Neuronal stem cell (in vitro differentiated cells): ENCODE results near the gene ABLIM1.

Experiments
- DNase-seq: peaks from one replicate; pipeline ENCODE4 v3.0.0-alpha.2; 2013; ENCODE audit warnings: low spot score
- H2AFZ ChIP-seq: one replicate; pipeline ENCODE4 v1.6.1; 2013; ENCODE audit warnings: mild to moderate bottlenecking, low read length, inconsistent platforms
- H2AK5ac ChIP-seq: 2 replicates; pipeline ENCODE4 v1.6.1; 2013; ENCODE audit warnings: low read depth, mild to moderate bottlenecking, inconsistent platforms, low read length, moderate library complexity, mixed read lengths
- H2BK120ac ChIP-seq: 2 replicates; pipeline ENCODE4 v1.6.1; 2013; ENCODE audit warnings: low read depth, mild to moderate bottlenecking, inconsistent platforms, low read length, moderate library complexity, mixed read lengths
- H2BK12ac ChIP-seq: one replicate; pipeline ENCODE4 v1.6.1; 2013; ENCODE audit warnings: low read length, inconsistent platforms
- H2BK15ac ChIP-seq: 2 replicates; pipeline ENCODE4 v1.6.1; 2013; ENCODE audit warnings: mild to moderate bottlenecking, low read length, inconsistent platforms, mixed read lengths
- H2BK5ac ChIP-seq: one replicate; pipeline ENCODE4 v1.6.1; 2013; ENCODE audit warnings: inconsistent platforms, mild to moderate bottlenecking, low read length, moderate library complexity
- H3K14ac ChIP-seq: one replicate; pipeline ENCODE4 v1.6.1; 2013; ENCODE audit warnings: low read length, inconsistent platforms
- H3K18ac ChIP-seq: 2 replicates; pipeline ENCODE4 v1.6.1; 2013; ENCODE audit warnings: low read length, inconsistent platforms
- H3K23ac ChIP-seq: 2 replicates; pipeline ENCODE4 v1.6.1; 2013; ENCODE audit warnings: low read depth, mild to moderate bottlenecking, mixed read lengths, low read length, inconsistent platforms; ENCODE audit not compliant: poor library complexity
- H3K27ac ChIP-seq: replicated peaks from 3 replicates; pipeline ENCODE4 v1.5.1; 2013; ENCODE audit warnings: low read length, inconsistent platforms
- H3K27me3 ChIP-seq, 3 experiments: 2 replicates each; pipeline ENCODE4 v1.6.1; 2013; ENCODE audit warnings: low read length in 3 of 3, mild to moderate bottlenecking in 2 of 3, inconsistent platforms in 1 of 3, low read depth in 1 of 3, mixed read lengths in 1 of 3, moderate library complexity in 1 of 3; ENCODE audit not compliant: control insufficient read depth in 3 of 3, insufficient read depth in 3 of 3
- H3K36me3 ChIP-seq, 2 donors: replicated peaks in 1 of 2; 2 replicates each; pipeline ENCODE4 v1.6.1; 2013; ENCODE audit warnings: low read length in 2 of 2; ENCODE audit not compliant: control insufficient read depth in 2 of 2, insufficient read depth in 2 of 2
- H3K4ac ChIP-seq: 2 replicates; pipeline ENCODE4 v1.6.1; 2013; ENCODE audit warnings: inconsistent platforms, mild to moderate bottlenecking, low read length, moderate library complexity
- H3K4me1 ChIP-seq, 2 donors: 1 replicate in 1 of 2; 2 replicates in 1 of 2; pipeline ENCODE4 v1.6.1; 2013; ENCODE audit warnings: low read length in 2 of 2, low read depth in 1 of 2; ENCODE audit not compliant: control insufficient read depth in 2 of 2, insufficient read depth in 1 of 2
- H3K4me2 ChIP-seq: one replicate; pipeline ENCODE4 v1.6.1; 2013; ENCODE audit warnings: mild to moderate bottlenecking, low read length, inconsistent platforms; ENCODE audit not compliant: insufficient read depth, poor library complexity, severe bottlenecking
- H3K4me3 ChIP-seq, 2 donors: 2 replicates each; pipeline ENCODE4 v1.5.1; 2013; ENCODE audit warnings: low read length in 2 of 2, mild to moderate bottlenecking in 2 of 2, inconsistent platforms in 1 of 2, moderate library complexity in 1 of 2
- H3K79me1 ChIP-seq: one replicate; pipeline ENCODE4 v1.6.1; 2013; ENCODE audit warnings: low read depth, mild to moderate bottlenecking, inconsistent platforms, low read length, moderate library complexity
- H3K9ac ChIP-seq: one replicate; pipeline ENCODE4 v1.6.1; 2013; ENCODE audit warnings: mild to moderate bottlenecking, low read depth, low read length, inconsistent platforms; ENCODE audit not compliant: poor library complexity
- H3K9me3 ChIP-seq, 2 donors: replicated peaks in 1 of 2; 2 replicates each; pipeline versions ENCODE3 to v1.6.1; 2013; ENCODE audit warnings: low read length in 2 of 2, mild to moderate bottlenecking in 2 of 2, inconsistent platforms in 1 of 2, low read depth in 1 of 2, mixed read lengths in 1 of 2, moderate library complexity in 1 of 2; ENCODE audit not compliant: control insufficient read depth in 2 of 2, insufficient read depth in 1 of 2
- H4K8ac ChIP-seq: one replicate; pipeline ENCODE4 v1.6.1; 2013; ENCODE audit warnings: low read depth, mild to moderate bottlenecking, inconsistent platforms, low read length, moderate library complexity
- H4K91ac ChIP-seq: one replicate; pipeline ENCODE4 v1.6.1; 2013; ENCODE audit warnings: low read length, low read depth, mild to moderate bottlenecking, inconsistent platforms; ENCODE audit not compliant: poor library complexity
- WGBS, 2 donors: extraction: QIAGEN DNeasy Blood & Tissue Kit; methylation state at CpG; one replicate each; pipeline ENCODE4 v1.1.7; 2013; ENCODE audit warnings: missing lambda C conversion rate in 2 of 2, mixed read lengths in 1 of 2; ENCODE audit not compliant: insufficient read length in 2 of 2, insufficient replicate concordance in 1 of 2; ENCODE audit errors: extremely low coverage in 2 of 2; 5-methylcytosine and 5-hydroxymethylcytosine counted together

ABLIM1 gene

DNA sequence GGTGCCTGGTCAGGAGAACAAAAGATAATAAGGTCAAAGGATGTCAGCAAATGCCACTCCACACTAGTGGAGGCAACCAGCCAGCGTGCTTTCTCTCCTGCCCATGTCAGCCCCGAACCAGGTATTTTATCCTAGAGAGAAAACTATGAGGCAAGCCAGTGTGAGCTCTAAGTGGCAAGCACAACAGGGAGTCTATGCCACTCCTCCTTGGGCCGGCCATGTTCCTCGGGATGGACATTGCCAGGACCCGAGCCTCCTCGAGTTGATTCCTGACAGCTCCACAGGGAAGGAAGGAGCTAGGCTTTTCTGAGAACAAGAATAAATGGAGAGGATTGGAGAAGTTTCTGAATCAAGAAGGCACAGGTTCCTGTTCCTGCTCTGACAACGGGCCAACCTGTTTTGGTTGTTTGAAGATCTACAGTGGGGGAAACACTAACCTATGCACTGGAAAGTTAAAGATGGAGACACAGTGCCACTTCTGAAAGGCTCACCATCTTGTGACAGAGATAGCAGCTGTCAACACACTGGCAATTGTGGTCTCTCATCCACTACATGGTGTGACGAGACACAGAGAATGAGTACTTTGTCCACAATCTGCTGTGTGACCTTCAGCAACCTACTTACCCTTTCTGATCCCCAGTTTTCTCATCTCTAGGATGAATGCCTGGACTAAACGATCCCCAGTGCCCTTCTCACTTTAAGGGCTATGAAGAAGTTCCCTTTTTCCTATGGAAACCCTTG, 28.8 kb downstream of the ABLIM1 start:
- Histone ChIP-seq H3K14ac (no peak overlapping the region), H2BK5ac (no peak overlapping the region), H3K4ac (no peak overlapping the region), H2BK12ac (no peak overlapping the region), H4K8ac (no peak overlapping the region), H2AFZ (no peak overlapping the region), H3K36me3 (no peaks in the 10 kb centered on the region), H3K4me3 (no peak overlapping the region), H3K27ac (no peak overlapping the region), H3K4me1 (peaks cover 12 to 18% of the 10 kb centered on the region in 2 donors), H2BK15ac (no peak overlapping the region), H3K4me2 (no peak overlapping the region), H2BK120ac (no peak overlapping the region), H3K23ac (no peak overlapping the region), H3K27me3 (peaks cover 0 to 48% (median 8%) of the 10 kb centered on the region in 3 experiments), H3K18ac (no peak overlapping the region), H2AK5ac (no peak overlapping the region), H3K79me1 (no peaks in the 10 kb centered on the region), H4K91ac (no peak overlapping the region), H3K9ac (no peak overlapping the region), H3K9me3 (peaks cover 0 to 7% of the 10 kb centered on the region in 2 donors)
- no peak for DNase-seq
- WGBS, 2 donors = no CpG with 5 or more reads among the region's 9 CpGs

DNA sequence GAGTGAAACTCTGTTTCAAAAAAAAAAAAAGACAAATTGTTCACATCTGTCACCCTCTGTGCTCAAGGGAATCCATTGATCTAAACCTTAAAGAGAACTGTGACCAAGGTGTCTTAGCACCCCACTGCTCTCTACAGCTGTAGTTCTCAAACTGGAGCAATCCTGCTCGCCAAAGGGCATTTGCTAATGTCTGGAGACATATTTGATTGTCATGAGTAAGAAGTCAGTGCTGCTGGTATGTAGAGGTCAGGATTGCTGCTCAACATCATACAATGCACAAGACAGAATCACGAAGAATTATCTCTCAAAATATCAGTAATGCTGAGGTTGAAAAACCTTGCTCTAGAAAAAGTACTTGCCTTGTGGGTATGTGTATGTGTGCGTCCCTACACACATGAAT, 30.0 kb downstream of the ABLIM1 start:
- Histone ChIP-seq H2BK5ac (no peak overlapping the region), H3K9me3 (peaks cover 0 to 7% of the 10 kb centered on the region in 2 donors), H3K36me3 (no peaks in the 10 kb centered on the region), H2BK12ac (no peak overlapping the region), H4K8ac (no peak overlapping the region), H4K91ac (no peak overlapping the region), H3K27ac (no peak overlapping the region), H3K27me3 (peaks cover 0 to 43% (median 8%) of the 10 kb centered on the region in 3 experiments), H2BK120ac (no peak overlapping the region), H3K79me1 (no peaks in the 10 kb centered on the region), H3K4me3 (no peak overlapping the region), H2AFZ (no peak overlapping the region), H3K9ac (no peak overlapping the region), H3K4me2 (no peak overlapping the region), H3K4me1 (peaks cover 15 to 17% of the 10 kb centered on the region in 2 donors), H3K18ac (no peak overlapping the region), H3K4ac (no peak overlapping the region), H3K14ac (no peak overlapping the region), H2BK15ac (no peak overlapping the region), H2AK5ac (no peak overlapping the region), H3K23ac (no peak overlapping the region)
- no peak for DNase-seq
- no CpG with 5 or more reads among the region's 3 CpGs for whole genome bisulfite sequencing, 2 donors

DNA sequence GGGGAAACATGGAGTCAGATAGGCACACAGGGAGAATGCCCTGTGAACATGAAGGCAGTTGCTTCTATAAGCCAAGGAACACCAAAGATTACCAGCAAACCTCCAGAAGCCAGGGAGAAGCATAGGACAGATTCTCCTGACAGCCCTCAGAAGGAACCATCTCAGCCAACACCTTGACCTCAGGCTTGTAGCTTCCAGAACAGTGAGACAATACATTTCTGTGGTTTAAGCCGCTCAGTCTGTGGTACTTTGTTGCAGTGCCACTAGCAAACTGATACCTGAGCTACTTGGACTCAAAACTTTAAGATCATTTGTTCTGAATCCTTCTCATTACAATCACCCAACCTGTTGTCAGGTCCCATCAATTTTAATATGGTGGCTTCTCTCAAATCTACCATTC, 31.2 kb downstream of the ABLIM1 start:
- peaks cover 0 to 30% (median 8%) of the 10 kb centered on the region in 3 experiments for H3K27me3 ChIP-seq
- peaks cover 9% of the 10 kb centered on the region in 2 donors for H3K4me1 ChIP-seq
- H2AFZ ChIP-seq = no peak overlapping the region
- no peak overlapping the region for H3K4ac ChIP-seq
- H4K8ac ChIP-seq = no peak overlapping the region
- H3K36me3 ChIP-seq = no peaks in the 10 kb centered on the region
- no peak overlapping the region for H3K4me3 ChIP-seq
- H3K9ac ChIP-seq = no peak overlapping the region
- DNase-seq = no peak
- H2BK5ac ChIP-seq = no peak overlapping the region
- no peaks in the 10 kb centered on the region for H3K79me1 ChIP-seq
- no peak overlapping the region for H3K14ac ChIP-seq
- no peak overlapping the region for H3K4me2 ChIP-seq
- WGBS, 2 donors = no CpG with 5 or more reads among the region's 1 CpG
- no peak overlapping the region for H3K27ac ChIP-seq
- no peak overlapping the region for H2BK15ac ChIP-seq
- no peak overlapping the region for H3K18ac ChIP-seq
- no peak overlapping the region for H4K91ac ChIP-seq
- no peak overlapping the region for H2BK120ac ChIP-seq
- H3K23ac ChIP-seq = no peak overlapping the region
- H3K9me3 ChIP-seq = peaks cover 0 to 7% of the 10 kb centered on the region in 2 donors
- H2BK12ac ChIP-seq = no peak overlapping the region
- no peak overlapping the region for H2AK5ac ChIP-seq

DNA sequence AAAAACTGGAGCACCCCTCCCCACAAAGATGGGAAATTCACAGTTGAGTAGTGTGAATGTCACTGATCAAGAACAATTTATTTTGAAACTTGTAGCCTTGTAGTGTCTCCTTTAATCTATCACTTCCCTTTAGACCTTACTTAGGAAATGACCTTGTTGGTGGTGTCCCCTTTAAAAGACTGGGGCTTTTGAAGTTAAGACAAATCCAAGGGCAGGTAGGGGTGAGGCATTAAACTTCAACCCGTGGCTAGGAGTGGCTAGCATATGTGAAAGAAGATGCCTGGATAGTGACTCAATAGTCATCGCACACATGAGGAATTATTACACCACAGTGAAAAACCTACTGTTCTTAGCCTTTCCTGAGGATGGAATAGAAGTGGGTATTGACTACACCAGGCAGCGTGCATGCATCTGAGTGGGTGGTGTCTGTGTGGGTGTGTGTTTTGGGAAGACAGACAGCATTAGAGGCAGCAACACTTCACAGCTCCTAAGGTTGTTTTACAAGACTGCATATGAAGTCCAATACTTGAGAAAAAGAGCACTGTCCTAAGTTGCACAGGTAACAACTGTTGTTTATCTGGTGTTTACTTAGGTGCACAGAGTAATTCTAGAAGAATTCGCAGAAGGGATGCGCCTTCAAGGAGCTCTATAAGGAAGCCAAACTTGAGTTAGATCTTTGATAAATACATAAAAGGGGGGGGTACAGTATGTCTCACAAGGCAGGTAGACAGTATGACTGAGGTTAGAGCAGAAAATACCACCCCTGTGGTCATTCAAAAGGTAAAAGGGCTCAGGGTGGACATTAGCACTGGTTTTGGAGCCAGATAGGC, 32.9 kb downstream of the ABLIM1 start:
- Histone ChIP-seq H3K79me1 (no peaks in the 10 kb centered on the region), H3K4me2 (no peak overlapping the region), H2BK12ac (no peak overlapping the region), H3K18ac (no peak overlapping the region), H2BK5ac (no peak overlapping the region), H3K23ac (no peak overlapping the region), H3K9ac (no peak overlapping the region), H3K9me3 (peaks cover 0 to 7% of the 10 kb centered on the region in 2 donors), H3K27ac (no peak overlapping the region), H4K91ac (no peak overlapping the region), H2AK5ac (no peak overlapping the region), H2AFZ (no peak overlapping the region), H3K4ac (no peak overlapping the region), H3K36me3 (no peaks in the 10 kb centered on the region), H3K27me3 (peaks cover 0 to 14% (median 0%) of the 10 kb centered on the region in 3 experiments), H3K4me1 (peaks cover 7% of the 10 kb centered on the region in 2 donors), H2BK15ac (no peak overlapping the region), H3K14ac (no peak overlapping the region), H2BK120ac (no peak overlapping the region), H3K4me3 (no peak overlapping the region), H4K8ac (no peak overlapping the region)
- WGBS, 2 donors = no CpG with 5 or more reads among the region's 5 CpGs
- no peak for DNase-seq
